Raji (cell line): ENCODE data around the gene ZFP36L2.

Experiments
- POLR2A ChIP-seq: IDR thresholded peaks from 2 replicates; pipeline ENCODE4 v1.6.1; 2011; ENCODE audit warnings: low read depth, low read length, control low read depth; ENCODE audit not compliant: insufficient read depth

Gene ZFP36L2

DNA sequence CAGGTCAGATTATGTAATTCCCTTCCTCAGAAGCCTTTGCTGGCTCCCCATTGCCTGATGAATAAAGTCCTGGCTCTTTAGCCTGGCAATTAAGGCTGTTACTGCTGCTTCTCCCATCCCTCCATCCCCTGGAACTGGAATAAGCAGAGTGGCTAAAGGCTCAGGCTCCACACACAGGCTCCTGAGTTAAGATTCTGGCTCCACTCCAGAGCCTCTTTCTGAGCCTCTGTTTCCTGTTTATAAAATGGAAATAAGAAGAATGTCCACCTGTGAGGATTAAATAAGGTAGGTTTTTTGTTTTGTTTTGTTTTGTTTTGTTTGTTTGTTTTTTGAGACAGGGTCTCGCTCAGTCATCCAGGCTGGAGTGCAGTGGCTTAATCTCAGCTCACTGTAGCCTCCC lies 50.0 kb downstream of the ZFP36L2 start:
- TF ChIP-seq POLR2A = no peak

DNA sequence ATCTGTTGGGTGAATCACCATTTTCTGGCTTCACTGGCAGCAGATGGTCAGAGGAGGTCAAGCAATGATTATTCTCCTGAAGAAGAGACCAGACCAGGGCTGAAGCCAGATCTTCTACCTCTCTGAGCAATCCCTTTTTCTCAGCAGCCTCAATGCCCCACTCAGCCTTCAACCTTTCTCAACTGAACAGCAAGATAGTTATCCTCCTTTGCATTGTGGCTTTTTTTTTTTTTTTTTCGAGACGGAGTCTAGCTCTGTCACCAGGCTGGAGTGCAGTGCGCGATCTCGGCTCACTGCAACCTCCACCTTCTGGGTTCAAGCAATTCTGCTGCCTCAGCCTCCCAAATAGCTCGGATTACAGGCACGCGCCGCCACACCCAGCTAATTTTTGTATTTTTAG lies 50.5 kb downstream of the ZFP36L2 start:
- TF ChIP-seq POLR2A = no peak

DNA sequence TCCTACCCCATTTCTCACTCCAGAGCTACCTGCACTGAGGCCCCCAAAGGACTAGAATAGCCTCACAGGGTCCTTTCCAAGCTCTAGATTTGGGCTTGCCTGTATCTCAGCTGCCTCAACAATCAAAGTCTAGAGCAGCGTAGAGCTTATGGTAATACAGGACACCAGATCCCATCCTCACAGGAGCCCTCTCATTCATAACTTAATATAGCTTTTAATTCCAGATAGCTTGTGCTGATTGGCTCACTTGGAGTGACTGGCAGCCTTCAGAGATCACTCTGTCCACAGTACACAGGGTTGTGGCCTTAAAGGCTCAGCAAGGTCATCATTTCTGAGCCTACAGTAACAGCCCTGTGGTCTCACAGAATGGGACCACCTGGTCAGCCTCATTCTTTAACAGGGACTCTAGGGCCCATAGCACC lies 51.4 kb downstream of the ZFP36L2 start:
- no peak for TF ChIP-seq POLR2A

DNA sequence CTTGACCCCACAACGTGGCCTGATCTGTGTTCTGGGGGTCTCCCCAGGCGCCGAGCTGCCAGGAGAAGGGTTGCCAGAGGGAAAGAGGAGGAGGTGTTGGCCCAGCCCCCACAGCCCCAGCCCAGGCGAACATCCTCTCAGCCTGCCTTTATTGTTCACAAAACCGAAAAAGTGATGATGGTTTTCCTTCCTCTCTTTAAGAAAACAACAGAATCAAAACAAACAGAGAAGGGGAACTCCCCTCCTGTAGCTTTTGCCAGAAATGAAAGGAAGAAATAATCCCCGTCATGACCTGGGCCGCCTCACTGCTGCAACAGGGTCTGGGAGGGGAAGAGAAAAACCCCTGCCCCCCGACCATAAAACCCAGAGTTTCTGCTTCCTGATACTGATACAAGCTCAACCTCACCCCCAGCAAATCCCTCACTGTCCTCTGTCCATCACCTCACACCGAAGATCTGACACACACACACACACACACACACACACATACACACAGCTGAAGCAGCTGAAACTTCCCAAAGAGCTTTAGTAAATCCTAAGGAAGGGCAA lies 52.0 kb downstream of the ZFP36L2 start:
- TF ChIP-seq POLR2A = no peak
